ENCODE data around the gene FOXO3. TPM values are rescaled to one million over a fixed set of nuclear protein-coding genes. Genes with fewer than 3 reads are reported as not detected.

Gene FOXO3
- polyA plus RNA-seq, 1 of the 3 experiments (the other 2 are of a cell fraction), result 8.1 TPM

GRCh38 chr6:108710551-108710950, 149.8 kb downstream of the FOXO3 start:
- no peaks in the 10 kb centered on the region for H3K9me3 ChIP-seq
- ChIA-PET CTCF (interaction anchor here (1.0 kb wide), 1 partner anchor 23 kb away, joined by 3 read pairs; no protein-coding TSS in a partner anchor), POLR2A (no interaction called here)
- H3K27me3 ChIP-seq (ENCODE audit: insufficient read depth), result no peaks in the 10 kb centered on the region
- TF ChIP-seq USF2 (IDR thresholded peaks at IDR 0.05; ENCODE audit: borderline replicate concordance, low read depth, low read length) (no peak), YY1 (IDR thresholded peaks at IDR 0.05; ENCODE audit: low read depth) (no peak)
- H4K20me1 ChIP-seq (ENCODE audit: insufficient read depth), result no peaks in the 10 kb centered on the region
- no peaks in the 10 kb centered on the region for H3K36me3 ChIP-seq (replicated peaks in 1 of 2; ENCODE audit: control insufficient read depth in 1 of 2, insufficient read depth in 2 of 2, low read length in 1 of 2)
- no peaks in the 10 kb centered on the region for H3K9me2 ChIP-seq
- H3K27ac ChIP-seq (ENCODE audit: low read depth in 2 of 2, low read length in 1 of 2), result no peak overlapping the region; a peak in 1 of 4 replicates
- DNase-seq, result no peak
- no peak overlapping the region for H2AFZ ChIP-seq (ENCODE audit: low read depth)
- H3K4me3 ChIP-seq (ENCODE audit: low read depth in 2 of 2, low read length in 1 of 2), result no peak overlapping the region
- WGBS (ENCODE audit: low lambda C conversion rate), result 95% methylated on average over 7 of the region's 7 CpGs
- H3K4me1 ChIP-seq (ENCODE audit: control insufficient read depth in 1 of 2, insufficient read depth in 2 of 2, low read depth in 1 of 2, low read length in 1 of 2), result peaks cover 0 to 16% of the 10 kb centered on the region in 2 experiments; a peak in 1 of 4 replicates
- no peak overlapping the region for H3K9ac ChIP-seq
- no peak overlapping the region for H3K4me2 ChIP-seq
- H3F3A ChIP-seq (replicated peaks; ENCODE audit: insufficient read depth), result no peaks in the 10 kb centered on the region
- H3K79me2 ChIP-seq (ENCODE audit: insufficient read depth), result no peaks in the 10 kb centered on the region

GRCh38 chr6:108711071-108711470, 150.4 kb downstream of the FOXO3 start:
- H3K27me3 ChIP-seq (ENCODE audit: insufficient read depth), result no peaks in the 10 kb centered on the region
- no peaks in the 10 kb centered on the region for H3K36me3 ChIP-seq (replicated peaks in 1 of 2; ENCODE audit: control insufficient read depth in 1 of 2, insufficient read depth in 2 of 2, low read length in 1 of 2)
- H4K20me1 ChIP-seq (ENCODE audit: insufficient read depth), result no peaks in the 10 kb centered on the region
- H3K4me1 ChIP-seq (ENCODE audit: control insufficient read depth in 1 of 2, insufficient read depth in 2 of 2, low read depth in 1 of 2, low read length in 1 of 2), result peaks cover 0 to 21% of the 10 kb centered on the region in 2 experiments; a peak in 1 of 4 replicates
- no peak overlapping the region for H3K9ac ChIP-seq
- no peak overlapping the region for H3K4me3 ChIP-seq (ENCODE audit: low read depth in 2 of 2, low read length in 1 of 2)
- H3F3A ChIP-seq (replicated peaks; ENCODE audit: insufficient read depth), result no peaks in the 10 kb centered on the region
- ChIA-PET CTCF (no interaction called here), POLR2A (no interaction called here)
- no peak overlapping the region; a peak in 1 of 4 replicates for H3K27ac ChIP-seq (ENCODE audit: low read depth in 2 of 2, low read length in 1 of 2)
- no peak for DNase-seq
- no peak overlapping the region for H2AFZ ChIP-seq (ENCODE audit: low read depth)
- no peaks in the 10 kb centered on the region for H3K9me3 ChIP-seq
- H3K4me2 ChIP-seq, result no peak overlapping the region
- no peaks in the 10 kb centered on the region for H3K9me2 ChIP-seq
- TF ChIP-seq CHD2 (IDR thresholded peaks at IDR 0.05; ENCODE audit: low read length, partially characterized antibody) (no peak), TCF12 (IDR thresholded peaks at IDR 0.05) (peak; percentile 44; the same call in 1 of the 2 replicates), RXRA (IDR thresholded peaks at IDR 0.05; ENCODE audit: borderline replicate concordance, low read depth) (no peak), RAD21 (IDR thresholded peaks at IDR 0.05; ENCODE audit: low read length) (no peak), NRF1 (IDR thresholded peaks at IDR 0.05; ENCODE audit: low read depth, low read length) (no peak), GABPA (IDR thresholded peaks at IDR 0.05; ENCODE audit: low read depth) (no peak), FOXM1 (IDR thresholded peaks at IDR 0.05; ENCODE audit: low read depth) (no peak), RCOR1 (IDR thresholded peaks at IDR 0.05; ENCODE audit: low read length) (no peak), EZH2phosphoT487 (IDR thresholded peaks at IDR 0.05; ENCODE audit: borderline replicate concordance, low read depth) (no peak), TAF1 (IDR thresholded peaks at IDR 0.05; ENCODE audit: borderline replicate concordance, low read depth, low read length) (no peak), ELF1 (IDR thresholded peaks at IDR 0.05) (no peak), PBX3 (IDR thresholded peaks at IDR 0.05) (peak; percentile 53), POLR2AphosphoS5 (IDR thresholded peaks at IDR 0.05; ENCODE audit: low read depth, low read length) (no peak), NFIC (IDR thresholded peaks at IDR 0.05; ENCODE audit: borderline replicate concordance) (no peak), GATA2 (CRISPR knock-in tag; IDR thresholded peaks at IDR 0.05) (no peak)
- WGBS (ENCODE audit: low lambda C conversion rate), result 87% methylated on average over 5 of the region's 5 CpGs
- H3K79me2 ChIP-seq (ENCODE audit: insufficient read depth), result no peaks in the 10 kb centered on the region

Measured in SK-N-SH (cell line).